Measurements from ENCODE around the gene BANP. TPM values are rescaled to one million over a fixed set of nuclear protein-coding genes. Genes with fewer than 3 reads are reported as not detected.
A peak's percentile ranks its signal among the peaks of the same experiment; 100 is the strongest.
"Not testable (repeated sequence)": the region's sequence is repeated elsewhere in the genome, so short reads cannot be mapped to it uniquely, and the experiment has no call there.

BANP gene
- total and polyA plus RNA-seq, 2 donors: 27.0 to 29.7 TPM

DNA sequence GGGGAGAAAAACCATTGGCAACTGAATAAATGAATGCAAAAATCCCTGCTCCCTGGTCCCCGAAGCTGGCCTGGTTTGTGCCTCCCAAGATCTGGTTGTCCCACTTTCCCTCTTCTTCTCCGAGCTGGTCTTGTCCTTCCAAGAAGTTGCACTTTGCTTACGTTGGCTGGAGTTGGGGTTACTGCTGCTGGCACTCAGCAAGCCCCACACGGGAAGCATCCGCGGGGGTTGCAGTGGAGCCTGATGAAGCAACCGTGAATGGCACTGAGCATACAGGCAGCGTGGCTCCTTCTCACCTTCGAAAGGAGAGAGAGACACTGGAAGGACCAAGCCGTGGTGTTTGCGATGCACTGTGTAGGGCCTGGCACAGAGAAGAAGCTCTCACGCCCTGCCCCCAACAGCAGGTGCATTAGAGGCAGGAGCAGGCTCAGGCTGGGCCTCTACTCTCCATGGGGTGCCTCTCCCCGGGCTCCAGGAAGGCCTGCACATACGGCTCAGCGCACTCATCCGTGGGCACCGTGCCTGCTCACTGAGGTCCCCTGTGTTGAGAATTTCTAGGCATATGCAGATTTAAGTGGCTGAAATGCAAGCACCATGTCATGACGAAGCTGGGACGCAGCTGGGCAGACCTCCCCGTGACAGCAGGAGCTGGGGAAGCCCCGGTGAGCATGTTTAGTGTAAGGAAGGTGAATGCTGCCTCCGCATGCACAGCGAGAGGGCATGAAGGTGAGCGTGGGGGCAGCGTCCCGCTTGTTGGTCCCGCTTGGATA lies 27.0 kb upstream of the BANP start:
- DNase-seq (ENCODE audit: low read depth in 6 of 9, low spot score in 9 of 9): peak in 3 of 9 donors; percentile 32 to 65 (median 42)
- no peak overlapping the region for H3K4me3 ChIP-seq (ENCODE audit: low read length in 2 of 2)

DNA sequence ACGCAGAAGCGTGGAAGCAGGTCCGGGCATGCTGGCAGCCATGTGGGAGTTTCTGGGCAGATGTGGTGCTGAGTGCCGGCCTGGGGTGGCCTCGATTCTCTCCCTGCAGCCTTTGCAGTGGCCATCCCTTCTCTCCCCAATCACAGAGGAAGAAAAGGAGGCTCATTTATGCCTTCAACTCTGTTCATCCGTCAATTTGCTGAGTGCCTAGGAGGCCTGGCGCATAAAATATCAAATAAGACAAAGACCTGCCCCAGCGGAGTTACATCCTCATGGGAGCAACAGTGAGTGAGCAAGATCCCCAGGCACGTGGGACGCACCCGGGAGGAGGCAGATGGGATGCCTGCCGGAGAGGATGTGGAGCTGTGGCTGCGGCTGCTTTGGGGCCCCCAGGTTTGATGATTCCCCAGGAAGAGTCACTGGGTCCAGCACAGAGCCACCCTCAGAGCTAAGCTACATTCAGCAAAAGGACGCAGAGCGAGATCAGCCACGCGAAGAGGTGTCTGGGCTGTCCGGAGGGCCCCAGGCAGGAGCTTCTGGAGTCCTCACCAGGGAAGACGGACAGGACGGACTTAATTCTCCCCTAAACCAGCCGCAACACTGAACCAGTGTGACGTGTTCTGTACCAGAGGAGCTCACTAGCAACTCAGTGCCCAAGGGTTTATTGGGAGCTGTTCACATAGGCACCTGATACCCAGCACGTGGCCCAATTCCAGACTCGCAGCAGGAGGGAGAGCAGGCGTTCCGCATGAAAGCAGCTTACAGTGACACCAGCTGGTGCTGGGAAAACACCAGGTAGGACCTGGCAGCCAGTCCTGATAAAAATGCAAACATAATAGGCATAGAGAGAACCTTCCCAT lies 26.2 kb upstream of the BANP start:
- H3K27ac ChIP-seq (ENCODE audit: low read depth in 1 of 2, low read length in 1 of 2): peak overlapping the region in 1 of 2 donors; percentile 30
- 94% methylated on average over 26 of the region's 26 CpGs for WGBS
- H3K36me3 ChIP-seq (ENCODE audit: control insufficient read depth in 2 of 2, insufficient read depth in 2 of 2, low read length in 1 of 2): no peaks in the 10 kb centered on the region
- H3K4me1 ChIP-seq (ENCODE audit: control insufficient read depth in 2 of 2, insufficient read depth in 2 of 2, low read length in 2 of 2): peaks cover 7 to 38% of the 10 kb centered on the region in 2 donors
- H3K9me3 ChIP-seq (ENCODE audit: control insufficient read depth in 2 of 2, insufficient read depth in 1 of 2, low read length in 1 of 2): peaks cover 0 to 4% of the 10 kb centered on the region in 2 donors
- no peak overlapping the region for H3K4me3 ChIP-seq (ENCODE audit: low read length in 2 of 2)
- H3K27me3 ChIP-seq (ENCODE audit: control insufficient read depth in 2 of 2, insufficient read depth in 1 of 2, low read length in 1 of 2): peaks cover 0 to 8% of the 10 kb centered on the region in 2 donors
- no peak for DNase-seq (ENCODE audit: low read depth in 6 of 9, low spot score in 9 of 9)

More for the DNA sequence above, 27.0 kb upstream of the BANP start:
- Histone ChIP-seq H3K36me3 (ENCODE audit: control insufficient read depth in 2 of 2, insufficient read depth in 2 of 2, low read length in 1 of 2) (no peaks in the 10 kb centered on the region), H3K4me1 (ENCODE audit: control insufficient read depth in 2 of 2, insufficient read depth in 2 of 2, low read length in 2 of 2) (peaks cover 7 to 38% of the 10 kb centered on the region in 2 donors), H3K27me3 (ENCODE audit: control insufficient read depth in 2 of 2, insufficient read depth in 1 of 2, low read length in 1 of 2) (peaks cover 0 to 8% of the 10 kb centered on the region in 2 donors), H3K9me3 (ENCODE audit: control insufficient read depth in 2 of 2, insufficient read depth in 1 of 2, low read length in 1 of 2) (peaks cover 0 to 4% of the 10 kb centered on the region in 2 donors), H3K27ac (ENCODE audit: low read depth in 1 of 2, low read length in 1 of 2) (peak overlapping the region in 1 of 2 donors; percentile 30)
- 76% methylated on average over 27 of the region's 27 CpGs for WGBS

DNA sequence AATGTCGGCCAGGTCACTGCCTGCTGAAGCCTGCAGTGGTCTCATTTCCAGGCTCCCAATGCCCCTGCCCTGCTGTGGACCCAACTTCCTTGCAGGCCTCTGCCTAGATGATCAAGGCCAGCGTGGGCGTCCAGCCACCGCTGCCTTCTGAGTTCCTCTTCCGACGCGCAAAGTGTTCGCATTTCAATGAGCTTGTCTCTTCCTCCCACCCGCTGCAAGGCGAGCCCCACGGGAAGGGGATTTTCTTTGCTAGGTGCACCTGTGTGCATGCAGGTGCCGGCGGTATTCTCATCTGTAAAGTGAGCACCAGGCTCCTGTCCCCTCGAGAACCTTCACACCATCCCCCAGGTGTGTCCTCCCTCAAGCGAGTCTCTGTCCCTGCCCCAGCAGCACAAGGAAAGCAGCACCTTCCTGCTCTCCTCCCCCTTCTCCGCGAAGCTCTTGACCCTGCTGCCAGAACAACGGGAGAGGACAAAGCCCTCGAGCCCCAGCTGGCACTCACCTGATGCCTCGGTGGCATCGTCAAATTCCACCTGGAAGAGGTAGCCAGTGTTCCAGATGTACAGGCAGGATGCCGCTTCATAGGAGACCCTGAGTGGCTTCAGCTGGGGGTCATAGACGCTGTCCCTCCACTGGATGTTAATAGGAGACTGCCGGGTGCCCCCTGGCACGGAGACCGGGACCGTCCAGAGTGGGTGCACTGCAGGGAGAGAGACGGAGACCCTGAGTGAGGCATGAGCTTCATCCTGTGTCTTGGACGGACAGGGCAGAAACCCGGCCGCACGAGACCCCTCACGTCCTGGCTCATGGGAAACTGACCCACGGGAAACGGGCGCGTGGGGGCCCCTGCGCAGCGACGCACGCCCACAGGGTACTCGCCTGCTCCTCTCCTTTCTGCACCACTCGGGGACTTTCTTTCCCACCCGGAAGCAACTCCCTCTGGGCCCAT lies 24.7 kb upstream of the BANP start:
- WGBS: 59% methylated on average over 44 of the region's 44 CpGs
- H3K27ac ChIP-seq (ENCODE audit: low read depth in 1 of 2, low read length in 1 of 2): no peak overlapping the region
- H3K27me3 ChIP-seq (ENCODE audit: control insufficient read depth in 2 of 2, insufficient read depth in 1 of 2, low read length in 1 of 2): peaks cover 0 to 8% of the 10 kb centered on the region in 2 donors
- DNase-seq (ENCODE audit: low read depth in 6 of 9, low spot score in 9 of 9): peak in 3 of 9 donors; percentile 27 to 65 (median 38)
- no peak overlapping the region for H3K4me3 ChIP-seq (ENCODE audit: low read length in 2 of 2)
- H3K9me3 ChIP-seq (ENCODE audit: control insufficient read depth in 2 of 2, insufficient read depth in 1 of 2, low read length in 1 of 2): peaks cover 0 to 4% of the 10 kb centered on the region in 2 donors
- peaks cover 7 to 35% of the 10 kb centered on the region in 2 donors for H3K4me1 ChIP-seq (ENCODE audit: control insufficient read depth in 2 of 2, insufficient read depth in 2 of 2, low read length in 2 of 2)
- H3K36me3 ChIP-seq (ENCODE audit: control insufficient read depth in 2 of 2, insufficient read depth in 2 of 2, low read length in 1 of 2): no peaks in the 10 kb centered on the region

DNA sequence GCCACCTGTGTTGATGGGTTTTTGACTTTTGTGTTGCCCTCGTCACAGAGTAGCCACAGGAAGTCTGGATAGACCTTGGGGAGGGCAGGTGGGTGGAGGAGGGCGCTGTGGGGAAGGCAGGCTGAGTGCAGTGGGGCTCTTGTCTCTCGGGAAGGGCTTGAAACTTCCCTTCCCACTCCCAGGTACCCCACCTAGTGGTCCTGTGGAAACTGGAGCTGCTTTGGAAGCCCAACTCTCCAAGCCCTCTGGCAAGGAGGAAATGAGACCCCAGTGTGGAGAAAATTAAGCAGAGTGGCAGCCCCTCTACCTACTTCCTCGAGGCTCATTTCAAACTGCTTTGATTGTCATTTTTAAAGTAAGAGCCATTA lies 24.1 kb upstream of the BANP start:
- H3K27ac ChIP-seq (ENCODE audit: low read depth in 1 of 2, low read length in 1 of 2): no peak overlapping the region
- H3K4me3 ChIP-seq (ENCODE audit: low read length in 2 of 2): no peak overlapping the region
- DNase-seq (ENCODE audit: low read depth in 6 of 9, low spot score in 9 of 9): no peak
- H3K4me1 ChIP-seq (ENCODE audit: control insufficient read depth in 2 of 2, insufficient read depth in 2 of 2, low read length in 2 of 2): peaks cover 7 to 34% of the 10 kb centered on the region in 2 donors
- peaks cover 0 to 8% of the 10 kb centered on the region in 2 donors for H3K27me3 ChIP-seq (ENCODE audit: control insufficient read depth in 2 of 2, insufficient read depth in 1 of 2, low read length in 1 of 2)
- WGBS: 48% methylated on average over 4 of the region's 4 CpGs
- peaks cover 0 to 4% of the 10 kb centered on the region in 2 donors for H3K9me3 ChIP-seq (ENCODE audit: control insufficient read depth in 2 of 2, insufficient read depth in 1 of 2, low read length in 1 of 2)
- no peaks in the 10 kb centered on the region for H3K36me3 ChIP-seq (ENCODE audit: control insufficient read depth in 2 of 2, insufficient read depth in 2 of 2, low read length in 1 of 2)

DNA sequence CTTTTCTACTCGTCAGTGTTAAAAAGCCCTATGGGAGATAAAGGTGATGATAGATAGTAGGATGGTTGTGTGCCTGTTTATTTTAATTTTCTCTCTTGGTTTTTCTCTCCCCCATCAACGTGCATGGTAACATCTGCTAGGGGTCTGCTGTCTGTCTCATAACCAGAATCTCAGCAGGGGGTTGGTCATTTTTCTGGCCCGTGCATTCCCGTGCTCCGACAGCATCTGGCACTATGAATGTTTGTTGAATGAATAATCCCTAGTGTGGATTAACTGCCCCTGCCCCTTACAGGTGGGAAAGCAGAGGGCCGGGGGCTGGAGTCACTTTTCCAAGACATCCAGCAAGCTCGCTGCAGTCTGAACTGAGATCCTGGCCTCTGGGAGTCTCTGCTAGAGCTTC lies 21.2 kb upstream of the BANP start:
- Histone ChIP-seq H3K27ac (ENCODE audit: low read depth in 1 of 2, low read length in 1 of 2) (no peak overlapping the region), H3K4me1 (ENCODE audit: control insufficient read depth in 2 of 2, insufficient read depth in 2 of 2, low read length in 2 of 2) (peaks cover 4 to 20% of the 10 kb centered on the region in 2 donors), H3K27me3 (ENCODE audit: control insufficient read depth in 2 of 2, insufficient read depth in 1 of 2, low read length in 1 of 2) (peaks cover 0 to 8% of the 10 kb centered on the region in 2 donors), H3K9me3 (ENCODE audit: control insufficient read depth in 2 of 2, insufficient read depth in 1 of 2, low read length in 1 of 2) (peaks cover 0 to 4% of the 10 kb centered on the region in 2 donors), H3K4me3 (ENCODE audit: low read length in 2 of 2) (no peak overlapping the region), H3K36me3 (ENCODE audit: control insufficient read depth in 2 of 2, insufficient read depth in 2 of 2, low read length in 1 of 2) (no peaks in the 10 kb centered on the region)
- DNase-seq (ENCODE audit: low read depth in 6 of 9, low spot score in 9 of 9): no peak
- 94% methylated on average over 7 of the region's 7 CpGs for WGBS

DNA sequence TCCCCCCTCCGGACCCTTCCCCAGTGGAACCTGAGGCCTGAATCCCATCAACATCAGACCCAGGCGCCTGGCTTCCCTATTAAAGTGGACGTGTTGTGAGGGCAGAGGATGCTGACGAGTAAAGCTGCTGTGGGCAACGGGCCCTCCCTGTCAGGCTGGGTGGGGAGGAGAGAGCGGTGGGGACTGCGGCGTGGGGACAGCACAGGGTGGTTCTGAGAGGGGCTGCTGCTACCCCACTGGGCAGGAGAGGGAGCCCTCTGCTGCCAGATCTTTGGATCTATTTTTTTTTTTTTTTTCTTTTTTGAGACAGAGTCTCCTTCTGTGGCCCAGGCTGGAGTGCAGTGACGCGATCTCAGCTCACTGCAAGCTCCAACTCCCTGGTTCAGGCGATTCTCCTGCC lies 20.8 kb upstream of the BANP start:
- Histone ChIP-seq H3K36me3 (ENCODE audit: control insufficient read depth in 2 of 2, insufficient read depth in 2 of 2, low read length in 1 of 2) (no peaks in the 10 kb centered on the region), H3K27me3 (ENCODE audit: control insufficient read depth in 2 of 2, insufficient read depth in 1 of 2, low read length in 1 of 2) (peaks cover 0 to 6% of the 10 kb centered on the region in 2 donors), H3K4me1 (ENCODE audit: control insufficient read depth in 2 of 2, insufficient read depth in 2 of 2, low read length in 2 of 2) (peaks cover 4 to 16% of the 10 kb centered on the region in 2 donors), H3K4me3 (ENCODE audit: low read length in 2 of 2) (no peak overlapping the region), H3K27ac (ENCODE audit: low read depth in 1 of 2, low read length in 1 of 2) (no peak overlapping the region), H3K9me3 (ENCODE audit: control insufficient read depth in 2 of 2, insufficient read depth in 1 of 2, low read length in 1 of 2) (peaks cover 0 to 4% of the 10 kb centered on the region in 2 donors)
- 69% methylated on average over 11 of the region's 11 CpGs for WGBS
- no peak for DNase-seq (ENCODE audit: low read depth in 6 of 9, low spot score in 9 of 9)

DNA sequence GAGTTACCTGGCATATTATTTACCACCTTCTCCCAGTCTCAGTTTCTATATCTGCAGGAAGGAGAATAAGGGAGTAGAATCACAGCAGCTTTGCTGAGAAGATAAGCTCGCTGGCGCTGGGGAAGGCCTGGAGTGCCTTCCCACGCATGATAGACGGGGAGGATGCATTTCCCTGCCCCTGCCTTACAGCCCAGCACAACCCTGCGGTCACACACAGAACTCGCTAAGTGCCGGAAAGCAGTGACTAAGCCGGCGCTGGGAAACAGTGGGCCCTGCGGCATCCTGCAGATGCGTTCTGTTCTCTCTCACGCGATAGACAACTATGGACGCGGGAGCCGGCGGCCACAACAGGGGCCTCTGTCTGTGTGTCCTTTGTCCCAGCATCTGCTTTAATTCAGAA lies 19.7 kb upstream of the BANP start:
- peaks cover 0 to 1% of the 10 kb centered on the region in 2 donors for H3K9me3 ChIP-seq (ENCODE audit: control insufficient read depth in 2 of 2, insufficient read depth in 1 of 2, low read length in 1 of 2)
- H3K4me3 ChIP-seq (ENCODE audit: low read length in 2 of 2): no peak overlapping the region
- H3K27ac ChIP-seq (ENCODE audit: low read depth in 1 of 2, low read length in 1 of 2): no peak overlapping the region
- peaks cover under 1 to 6% of the 10 kb centered on the region in 2 donors for H3K4me1 ChIP-seq (ENCODE audit: control insufficient read depth in 2 of 2, insufficient read depth in 2 of 2, low read length in 2 of 2)
- H3K36me3 ChIP-seq (ENCODE audit: control insufficient read depth in 2 of 2, insufficient read depth in 2 of 2, low read length in 1 of 2): no peaks in the 10 kb centered on the region
- H3K27me3 ChIP-seq (ENCODE audit: control insufficient read depth in 2 of 2, insufficient read depth in 1 of 2, low read length in 1 of 2): peaks cover 0 to 5% of the 10 kb centered on the region in 2 donors
- DNase-seq (ENCODE audit: low read depth in 6 of 9, low spot score in 9 of 9): no peak
- 94% methylated on average over 17 of the region's 17 CpGs for WGBS

DNA sequence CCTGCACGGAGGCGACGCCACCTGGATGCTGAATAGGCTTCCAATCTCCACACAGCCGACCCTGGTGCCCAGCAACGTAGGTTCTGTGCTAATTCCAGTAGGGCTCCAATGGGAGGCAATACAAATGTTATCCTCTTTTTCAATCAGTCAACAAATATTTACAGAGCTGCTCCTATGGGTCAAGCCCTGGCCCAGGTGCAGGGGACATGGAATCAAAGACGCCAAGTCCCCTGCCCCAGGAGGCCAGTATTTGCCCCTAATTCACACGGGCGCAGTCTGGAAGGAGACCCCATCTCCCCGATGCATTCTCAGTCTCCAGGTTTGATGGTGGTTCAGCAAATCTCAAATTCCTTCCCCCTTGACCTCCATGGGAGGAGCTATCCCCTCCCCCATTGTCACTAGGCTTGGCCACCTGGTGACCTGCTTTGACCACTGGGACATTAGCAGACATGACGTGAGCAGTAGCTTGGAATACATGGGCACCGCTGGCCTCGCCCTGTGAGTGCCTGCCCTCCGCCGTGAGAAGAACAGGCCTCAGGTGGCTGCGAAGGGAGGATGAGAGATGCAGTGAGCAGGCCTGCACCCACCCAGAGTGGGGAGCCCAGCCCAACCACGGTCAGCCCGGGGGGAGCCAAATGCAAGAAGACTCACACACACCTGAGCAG lies 18.6 kb upstream of the BANP start:
- not testable (repeated sequence) for H3K4me1 ChIP-seq (ENCODE audit: control insufficient read depth in 2 of 2, insufficient read depth in 2 of 2, low read length in 2 of 2); H3K27ac ChIP-seq (ENCODE audit: low read depth in 1 of 2, low read length in 1 of 2); H3K36me3 ChIP-seq (ENCODE audit: control insufficient read depth in 2 of 2, insufficient read depth in 2 of 2, low read length in 1 of 2); H3K4me3 ChIP-seq (ENCODE audit: low read length in 2 of 2); H3K27me3 ChIP-seq (ENCODE audit: control insufficient read depth in 2 of 2, insufficient read depth in 1 of 2, low read length in 1 of 2); H3K9me3 ChIP-seq (ENCODE audit: control insufficient read depth in 2 of 2, insufficient read depth in 1 of 2, low read length in 1 of 2); DNase-seq (ENCODE audit: low read depth in 6 of 9, low spot score in 9 of 9)
- 97% methylated on average over 17 of the region's 17 CpGs for WGBS
